Liver (tissue), 9 donors: Measurements from ENCODE around the gene PTCD1. TPM values are rescaled to one million over a fixed set of nuclear protein-coding genes. Genes with fewer than 3 reads are reported as not detected.
A peak's percentile ranks its signal among the peaks of the same experiment; 100 is the strongest.

Source experiments
- DNase-seq: peaks from one replicate; pipeline ENCODE4 v3.0.0-alpha.2; 2017; ENCODE audit warnings: low spot score
- H3K27ac ChIP-seq, 2 donors: one replicate each; pipeline ENCODE4 v1.7.0; 2013; ENCODE audit warnings: inconsistent platforms in 2 of 2, low read length in 2 of 2, control low read depth in 1 of 2, low read depth in 1 of 2, mild to moderate bottlenecking in 1 of 2
- H3K27me3 ChIP-seq, 4 donors: one replicate each; pipeline versions ENCODE4 v1.6.1 to v1.7.0; 2013; ENCODE audit warnings: low read length in 3 of 4, inconsistent platforms in 1 of 4, mild to moderate bottlenecking in 1 of 4, moderate library complexity in 1 of 4; ENCODE audit not compliant: control insufficient read depth in 4 of 4, insufficient read depth in 4 of 4
- H3K36me3 ChIP-seq, 4 donors: one replicate each; pipeline versions ENCODE4 v1.6.1 to v1.7.0; 2013; ENCODE audit warnings: low read length in 3 of 4, mild to moderate bottlenecking in 3 of 4, low read depth in 1 of 4, moderate library complexity in 1 of 4; ENCODE audit not compliant: control insufficient read depth in 4 of 4, insufficient read depth in 3 of 4
- H3K4me1 ChIP-seq, 4 donors: one replicate each; pipeline versions ENCODE4 v1.6.1 to v1.7.0; 2013; ENCODE audit warnings: low read length in 3 of 4, mild to moderate bottlenecking in 3 of 4, moderate library complexity in 1 of 4; ENCODE audit not compliant: control insufficient read depth in 4 of 4, insufficient read depth in 4 of 4
- H3K4me3 ChIP-seq, 3 donors: one replicate each; pipeline versions ENCODE4 v1.6.1 to v1.7.0; 2013; ENCODE audit warnings: low read length in 3 of 3, control low read depth in 1 of 3, low read depth in 1 of 3, mild to moderate bottlenecking in 1 of 3
- H3K9ac ChIP-seq, 2 donors: one replicate each; pipeline ENCODE4 v1.7.0; 2013; ENCODE audit warnings: low read length in 2 of 2, mild to moderate bottlenecking in 2 of 2, moderate library complexity in 2 of 2, control low read depth in 1 of 2, low read depth in 1 of 2
- H3K9me3 ChIP-seq, 4 donors: one replicate each; pipeline versions ENCODE4 v1.6.1 to v1.7.0; 2013; ENCODE audit warnings: low read length in 3 of 4; ENCODE audit not compliant: control insufficient read depth in 4 of 4
- EGR1 ChIP-seq, 2 donors: IDR thresholded peaks; 2 replicates each; pipeline ENCODE4 v1.6.1; 2016 to 2018; ENCODE audit warnings: antibody characterized with exemption in 2 of 2, low read depth in 2 of 2
- FOXA1 ChIP-seq: IDR thresholded peaks from 2 replicates; pipeline ENCODE4 v1.6.1; 2016; ENCODE audit warnings: antibody characterized with exemption
- FOXA2 ChIP-seq: IDR thresholded peaks from 2 replicates; pipeline ENCODE4 v1.6.1; 2016; ENCODE audit warnings: antibody characterized with exemption
- GABPA ChIP-seq, 2 donors: IDR thresholded peaks in 1 of 2; conservative IDR thresholded peaks in 1 of 2; 2 replicates each; pipeline ENCODE4 v1.6.1; 2016; ENCODE audit warnings: antibody characterized with exemption in 2 of 2, mild to moderate bottlenecking in 1 of 2, moderate library complexity in 1 of 2
- HNF4A ChIP-seq, 2 donors: conservative IDR thresholded peaks; 2 replicates each; pipeline ENCODE4 v1.6.1; 2016; ENCODE audit warnings: antibody characterized with exemption in 2 of 2, mild to moderate bottlenecking in 2 of 2
- HNF4G ChIP-seq: IDR thresholded peaks from 2 replicates; pipeline ENCODE4 v1.6.1; 2016; ENCODE audit warnings: antibody characterized with exemption
- JUND ChIP-seq, 2 donors: IDR thresholded peaks; 2 replicates each; pipeline ENCODE4 v1.6.1; 2016; ENCODE audit warnings: antibody characterized with exemption in 2 of 2
- NR2F2 ChIP-seq: IDR thresholded peaks from 2 replicates; pipeline ENCODE4 v1.6.1; 2016; ENCODE audit warnings: antibody characterized with exemption
- RAD21 ChIP-seq, 2 donors: IDR thresholded peaks; 2 replicates each; pipeline ENCODE4 v1.6.1; 2016; ENCODE audit warnings: antibody characterized with exemption in 2 of 2, mild to moderate bottlenecking in 2 of 2
- RXRA ChIP-seq, 2 donors: IDR thresholded peaks; 2 replicates each; pipeline ENCODE4 v1.6.1; 2017 to 2018; ENCODE audit warnings: antibody characterized with exemption in 2 of 2, mild to moderate bottlenecking in 1 of 2
- SP1 ChIP-seq: IDR thresholded peaks from 2 replicates; pipeline ENCODE4 v1.6.1; 2018; ENCODE audit warnings: antibody characterized with exemption, mild to moderate bottlenecking
- TAF1 ChIP-seq: conservative IDR thresholded peaks from 2 replicates; pipeline ENCODE4 v1.6.1; 2016; ENCODE audit warnings: antibody characterized with exemption, mild to moderate bottlenecking
- YY1 ChIP-seq: IDR thresholded peaks from 2 replicates; pipeline ENCODE4 v1.6.1; 2016; ENCODE audit warnings: antibody characterized with exemption, mild to moderate bottlenecking
- WGBS: extraction: QIAGEN DNeasy Blood & Tissue Kit; methylation state at CpG from one replicate; pipeline ENCODE4 v1.1.7; 2013; 5-methylcytosine and 5-hydroxymethylcytosine counted together
- polyA plus RNA-seq, 2 donors: library from polyadenylated mRNA; stranded (reverse) in 1 of 2; unstranded in 1 of 2; fragments of 200-250 nt in 1 of 2; fragments of >200 nt in 1 of 2; fragmentation: Nextera tagmentation in 1 of 2; extraction: Ambion mirVana in 1 of 2; gene quantifications; one replicate each; pipeline versions ENCODE4 v1.2.1 to v1.2.3, GENCODE V29; 2013 to 2015
- total RNA-seq, 2 donors: library from RNA; depleted of rRNA; stranded (reverse); fragments of >200 nt; gene quantifications; one replicate each; pipeline ENCODE4 v1.2.3, GENCODE V29; 2014
- TF ChIP-seq, protein P1 (sequence below): IDR thresholded peaks from 2 replicates; pipeline ENCODE4 v1.6.1; 2016; ENCODE audit warnings: antibody characterized with exemption
- TF ChIP-seq, protein P2 (sequence below): fragments of 150-350 bp; IDR thresholded peaks from 2 replicates; pipeline ENCODE4 v1.5.1; 2017; ENCODE audit warnings: improper control_type of control experiment, low read depth, low read length; ENCODE audit not compliant: missing input control
- TF ChIP-seq, protein P3 (sequence below): IDR thresholded peaks from 2 replicates; pipeline ENCODE4 v1.6.1; 2016; ENCODE audit warnings: antibody characterized with exemption
- TF ChIP-seq, protein P4 (sequence below): IDR thresholded peaks from 2 replicates; pipeline ENCODE4 v1.6.1; 2016; ENCODE audit warnings: antibody characterized with exemption, mild to moderate bottlenecking
- TF ChIP-seq, protein P5 (sequence below): IDR thresholded peaks from 2 replicates; pipeline ENCODE4 v1.6.1; 2016; ENCODE audit warnings: antibody characterized with exemption
- donor health status: healthy.
- donor health status: healthy.
- donor health status: healthy.
- donor health status: healthy.
- donor health status: healthy.

The PTCD1 gene
- total and polyA plus RNA-seq, 4 donors, result 3.1 to 4.3 (median 3.8) TPM

DNA sequence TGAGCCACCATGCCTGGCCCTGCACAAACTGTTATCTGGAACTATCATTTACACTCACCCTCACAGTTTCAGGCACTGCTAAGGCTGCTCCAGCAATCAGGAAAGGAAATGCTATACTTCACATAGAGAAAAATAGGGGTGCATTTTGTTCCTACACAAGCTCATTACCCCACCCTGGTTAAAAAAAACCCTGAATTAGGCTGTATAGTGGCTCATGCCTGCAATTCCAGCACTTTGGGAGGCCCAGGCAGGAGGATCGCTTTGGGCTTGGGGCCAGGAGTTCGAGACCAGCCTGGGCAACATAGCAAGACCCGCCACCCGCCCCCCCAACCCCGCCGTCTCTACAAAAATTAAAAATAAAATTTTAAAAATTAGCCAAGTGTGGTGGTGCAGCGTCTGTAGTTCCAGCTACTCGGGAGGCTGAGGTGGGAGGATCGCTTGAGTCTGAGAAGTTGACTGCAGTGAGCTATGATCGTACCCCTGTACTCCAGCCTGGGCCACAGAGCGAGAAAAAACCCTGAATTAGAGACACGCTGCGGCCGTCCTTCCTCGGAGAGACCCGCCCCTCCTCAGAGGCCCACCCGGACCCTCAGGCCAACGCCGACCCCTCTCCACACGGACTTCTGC is 539 bp downstream of the PTCD1 start:
- H3K9me3 ChIP-seq, result no peaks in the 10 kb centered on the region
- 21% methylated on average over 20 of the region's 20 CpGs for WGBS
- TF ChIP-seq JUND (IDR thresholded peaks at IDR 0.05) (no peak), NR2F2 (no peak), FOXA1 (no peak), YY1 (no peak), HNF4G (no peak), RAD21 (IDR thresholded peaks at IDR 0.05) (no peak), RXRA (IDR thresholded peaks at IDR 0.05) (no peak), EGR1 (IDR thresholded peaks at IDR 0.05; ENCODE audit: low read depth in 2 of 2) (no peak), HNF4A (conservative IDR thresholded peaks at IDR 0.05) (no peak), GABPA (IDR thresholded peaks at IDR 0.05 in 1 of 2, conservative IDR thresholded peaks at IDR 0.05 in 1 of 2) (no peak), SP1 (no peak), TAF1 (no peak), FOXA2 (no peak)
- TF ChIP-seq, protein P1, sequence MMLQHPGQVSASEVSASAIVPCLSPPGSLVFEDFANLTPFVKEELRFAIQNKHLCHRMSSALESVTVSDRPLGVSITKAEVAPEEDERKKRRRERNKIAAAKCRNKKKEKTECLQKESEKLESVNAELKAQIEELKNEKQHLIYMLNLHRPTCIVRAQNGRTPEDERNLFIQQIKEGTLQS, result no peak
- TF ChIP-seq, protein P2, sequence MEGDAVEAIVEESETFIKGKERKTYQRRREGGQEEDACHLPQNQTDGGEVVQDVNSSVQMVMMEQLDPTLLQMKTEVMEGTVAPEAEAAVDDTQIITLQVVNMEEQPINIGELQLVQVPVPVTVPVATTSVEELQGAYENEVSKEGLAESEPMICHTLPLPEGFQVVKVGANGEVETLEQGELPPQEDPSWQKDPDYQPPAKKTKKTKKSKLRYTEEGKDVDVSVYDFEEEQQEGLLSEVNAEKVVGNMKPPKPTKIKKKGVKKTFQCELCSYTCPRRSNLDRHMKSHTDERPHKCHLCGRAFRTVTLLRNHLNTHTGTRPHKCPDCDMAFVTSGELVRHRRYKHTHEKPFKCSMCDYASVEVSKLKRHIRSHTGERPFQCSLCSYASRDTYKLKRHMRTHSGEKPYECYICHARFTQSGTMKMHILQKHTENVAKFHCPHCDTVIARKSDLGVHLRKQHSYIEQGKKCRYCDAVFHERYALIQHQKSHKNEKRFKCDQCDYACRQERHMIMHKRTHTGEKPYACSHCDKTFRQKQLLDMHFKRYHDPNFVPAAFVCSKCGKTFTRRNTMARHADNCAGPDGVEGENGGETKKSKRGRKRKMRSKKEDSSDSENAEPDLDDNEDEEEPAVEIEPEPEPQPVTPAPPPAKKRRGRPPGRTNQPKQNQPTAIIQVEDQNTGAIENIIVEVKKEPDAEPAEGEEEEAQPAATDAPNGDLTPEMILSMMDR, result no peak
- TF ChIP-seq, protein P3, sequence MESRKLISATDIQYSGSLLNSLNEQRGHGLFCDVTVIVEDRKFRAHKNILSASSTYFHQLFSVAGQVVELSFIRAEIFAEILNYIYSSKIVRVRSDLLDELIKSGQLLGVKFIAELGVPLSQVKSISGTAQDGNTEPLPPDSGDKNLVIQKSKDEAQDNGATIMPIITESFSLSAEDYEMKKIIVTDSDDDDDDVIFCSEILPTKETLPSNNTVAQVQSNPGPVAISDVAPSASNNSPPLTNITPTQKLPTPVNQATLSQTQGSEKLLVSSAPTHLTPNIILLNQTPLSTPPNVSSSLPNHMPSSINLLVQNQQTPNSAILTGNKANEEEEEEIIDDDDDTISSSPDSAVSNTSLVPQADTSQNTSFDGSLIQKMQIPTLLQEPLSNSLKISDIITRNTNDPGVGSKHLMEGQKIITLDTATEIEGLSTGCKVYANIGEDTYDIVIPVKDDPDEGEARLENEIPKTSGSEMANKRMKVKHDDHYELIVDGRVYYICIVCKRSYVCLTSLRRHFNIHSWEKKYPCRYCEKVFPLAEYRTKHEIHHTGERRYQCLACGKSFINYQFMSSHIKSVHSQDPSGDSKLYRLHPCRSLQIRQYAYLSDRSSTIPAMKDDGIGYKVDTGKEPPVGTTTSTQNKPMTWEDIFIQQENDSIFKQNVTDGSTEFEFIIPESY, result no peak
- TF ChIP-seq, protein P4, sequence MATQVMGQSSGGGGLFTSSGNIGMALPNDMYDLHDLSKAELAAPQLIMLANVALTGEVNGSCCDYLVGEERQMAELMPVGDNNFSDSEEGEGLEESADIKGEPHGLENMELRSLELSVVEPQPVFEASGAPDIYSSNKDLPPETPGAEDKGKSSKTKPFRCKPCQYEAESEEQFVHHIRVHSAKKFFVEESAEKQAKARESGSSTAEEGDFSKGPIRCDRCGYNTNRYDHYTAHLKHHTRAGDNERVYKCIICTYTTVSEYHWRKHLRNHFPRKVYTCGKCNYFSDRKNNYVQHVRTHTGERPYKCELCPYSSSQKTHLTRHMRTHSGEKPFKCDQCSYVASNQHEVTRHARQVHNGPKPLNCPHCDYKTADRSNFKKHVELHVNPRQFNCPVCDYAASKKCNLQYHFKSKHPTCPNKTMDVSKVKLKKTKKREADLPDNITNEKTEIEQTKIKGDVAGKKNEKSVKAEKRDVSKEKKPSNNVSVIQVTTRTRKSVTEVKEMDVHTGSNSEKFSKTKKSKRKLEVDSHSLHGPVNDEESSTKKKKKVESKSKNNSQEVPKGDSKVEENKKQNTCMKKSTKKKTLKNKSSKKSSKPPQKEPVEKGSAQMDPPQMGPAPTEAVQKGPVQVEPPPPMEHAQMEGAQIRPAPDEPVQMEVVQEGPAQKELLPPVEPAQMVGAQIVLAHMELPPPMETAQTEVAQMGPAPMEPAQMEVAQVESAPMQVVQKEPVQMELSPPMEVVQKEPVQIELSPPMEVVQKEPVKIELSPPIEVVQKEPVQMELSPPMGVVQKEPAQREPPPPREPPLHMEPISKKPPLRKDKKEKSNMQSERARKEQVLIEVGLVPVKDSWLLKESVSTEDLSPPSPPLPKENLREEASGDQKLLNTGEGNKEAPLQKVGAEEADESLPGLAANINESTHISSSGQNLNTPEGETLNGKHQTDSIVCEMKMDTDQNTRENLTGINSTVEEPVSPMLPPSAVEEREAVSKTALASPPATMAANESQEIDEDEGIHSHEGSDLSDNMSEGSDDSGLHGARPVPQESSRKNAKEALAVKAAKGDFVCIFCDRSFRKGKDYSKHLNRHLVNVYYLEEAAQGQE, result no peak
- TF ChIP-seq, protein P5, sequence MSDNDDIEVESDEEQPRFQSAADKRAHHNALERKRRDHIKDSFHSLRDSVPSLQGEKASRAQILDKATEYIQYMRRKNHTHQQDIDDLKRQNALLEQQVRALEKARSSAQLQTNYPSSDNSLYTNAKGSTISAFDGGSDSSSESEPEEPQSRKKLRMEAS, result no peak
- peaks cover 7 to 18% (median 13%) of the 10 kb centered on the region in 4 donors for H3K4me1 ChIP-seq
- peak overlapping the region; percentile 28 to 83 for H3K27ac ChIP-seq
- peaks cover 2 to 18% (median 10%) of the 10 kb centered on the region in 4 donors for H3K36me3 ChIP-seq
- no peak for DNase-seq
- peak overlapping the region; percentile 63 to 91 (median 87) for H3K4me3 ChIP-seq
- H3K27me3 ChIP-seq, result no peaks in the 10 kb centered on the region
- H3K9ac ChIP-seq, result peak overlapping the region; percentile 38 to 95
